GM19099 (cell line): ENCODE data around the gene ST6GALNAC3.

Experiments used
- POLR2A ChIP-seq: IDR thresholded peaks from 3 replicates; pipeline ENCODE4 v1.6.1; 2011; ENCODE audit warnings: low read depth; ENCODE audit not compliant: insufficient read length; ENCODE audit errors: extremely low read depth

ST6GALNAC3 gene

GRCh38 chr1:76186554-76187170 is 112.1 kb downstream of the ST6GALNAC3 start:
- TF ChIP-seq POLR2A = no peak

- no peak for TF ChIP-seq POLR2A
These were observed 112.9 kb downstream of the ST6GALNAC3 start for GRCh38 chr1:76187436-76187835.

DNA sequence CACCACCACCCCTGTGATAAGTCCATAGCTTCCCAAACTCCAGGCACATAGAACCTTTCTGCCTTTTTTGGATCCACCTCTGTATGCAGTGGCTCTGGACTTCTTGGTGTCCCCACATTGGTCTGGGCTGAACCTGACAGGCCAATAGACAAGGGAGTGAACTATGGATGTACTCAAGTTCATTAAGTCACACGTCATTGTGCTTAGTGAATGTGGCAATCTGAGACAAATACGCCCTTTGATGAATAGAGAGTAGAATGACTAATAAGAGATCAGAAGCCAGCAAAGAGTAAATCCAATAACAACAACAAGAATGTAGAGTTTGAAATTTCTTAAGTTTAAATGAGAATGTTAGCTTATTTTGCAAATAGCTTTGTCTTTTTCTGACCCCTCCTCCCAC is 114.8 kb downstream of the ST6GALNAC3 start:
- TF ChIP-seq POLR2A = no peak

GRCh38 chr1:76190749-76191424 is 116.3 kb downstream of the ST6GALNAC3 start:
- no peak for TF ChIP-seq POLR2A

DNA sequence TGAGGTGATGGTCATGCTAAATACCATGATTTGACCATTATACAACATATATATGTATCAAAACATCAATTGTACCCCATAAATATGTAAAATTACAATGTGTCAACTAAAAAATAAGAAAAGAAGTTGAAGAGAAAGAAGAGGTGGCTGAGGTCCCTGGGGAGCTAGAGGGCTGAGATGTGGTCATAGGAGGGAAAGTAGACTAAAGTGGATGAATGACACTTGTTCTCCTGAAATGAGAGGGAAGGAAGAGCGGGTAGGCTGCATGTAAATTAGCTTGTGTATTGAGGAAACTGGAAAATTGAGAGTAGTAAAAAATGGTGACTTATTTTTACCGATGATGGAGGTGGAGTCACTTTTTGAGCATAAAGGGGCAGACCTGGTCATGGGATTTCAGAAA is 117.0 kb downstream of the ST6GALNAC3 start:
- no peak for TF ChIP-seq POLR2A

DNA sequence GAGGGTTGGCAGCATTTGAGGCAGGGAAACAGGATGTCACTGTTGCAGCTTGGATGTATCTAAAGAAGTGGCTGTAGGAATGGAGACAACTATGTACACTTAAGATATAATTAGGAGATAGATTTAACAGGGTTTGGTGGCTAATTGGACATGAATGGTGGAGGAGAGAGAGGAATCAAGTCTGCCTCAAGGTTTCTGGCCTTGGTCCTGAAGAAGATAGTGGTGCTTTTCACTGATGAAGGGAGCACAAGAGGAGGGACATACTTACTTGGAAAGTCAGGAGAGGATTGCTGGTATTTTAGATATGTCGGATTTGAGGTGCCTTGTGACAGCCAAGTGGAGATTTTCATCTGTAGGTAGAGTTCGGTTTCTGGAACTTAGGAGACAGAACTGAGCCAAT is 123.9 kb downstream of the ST6GALNAC3 start:
- TF ChIP-seq POLR2A = no peak

DNA sequence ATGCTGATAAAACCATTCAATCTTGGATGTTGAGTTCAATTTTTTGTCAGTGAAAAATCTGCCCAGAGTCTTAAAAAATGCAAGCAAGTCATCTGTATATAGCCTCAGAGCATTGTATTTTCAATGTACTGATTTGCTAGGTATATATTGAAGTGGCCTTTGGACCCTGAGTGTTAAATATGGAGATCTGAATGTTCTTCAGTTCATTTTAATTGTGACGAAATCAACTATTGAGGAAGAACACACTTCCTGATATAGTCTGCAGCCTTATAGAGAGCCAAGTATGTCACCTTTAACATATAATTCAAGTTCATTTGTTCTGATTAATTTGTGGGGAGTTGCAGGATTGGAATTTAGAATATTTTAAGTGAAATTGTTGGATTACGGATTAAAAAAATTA is 128.1 kb downstream of the ST6GALNAC3 start:
- TF ChIP-seq POLR2A = no peak

DNA sequence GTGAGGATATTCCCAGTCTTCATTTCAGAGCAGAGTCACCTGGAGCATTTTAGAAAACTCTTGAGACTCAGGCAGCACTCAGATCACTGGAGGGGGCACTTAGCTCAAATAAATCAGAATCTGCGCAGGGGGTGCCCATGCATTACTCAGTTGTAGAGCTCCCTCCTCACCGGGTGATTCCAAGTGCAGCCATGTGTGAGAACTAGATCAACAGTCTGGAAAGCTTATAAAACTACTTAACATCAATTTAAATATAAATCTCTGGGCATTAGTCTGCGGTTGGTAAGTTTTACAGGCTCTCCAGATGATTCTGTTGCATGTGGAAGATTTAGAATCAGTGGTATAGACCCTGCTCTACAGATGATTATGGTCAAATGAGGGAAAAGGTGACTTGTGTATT is 128.6 kb downstream of the ST6GALNAC3 start:
- no peak for TF ChIP-seq POLR2A

DNA sequence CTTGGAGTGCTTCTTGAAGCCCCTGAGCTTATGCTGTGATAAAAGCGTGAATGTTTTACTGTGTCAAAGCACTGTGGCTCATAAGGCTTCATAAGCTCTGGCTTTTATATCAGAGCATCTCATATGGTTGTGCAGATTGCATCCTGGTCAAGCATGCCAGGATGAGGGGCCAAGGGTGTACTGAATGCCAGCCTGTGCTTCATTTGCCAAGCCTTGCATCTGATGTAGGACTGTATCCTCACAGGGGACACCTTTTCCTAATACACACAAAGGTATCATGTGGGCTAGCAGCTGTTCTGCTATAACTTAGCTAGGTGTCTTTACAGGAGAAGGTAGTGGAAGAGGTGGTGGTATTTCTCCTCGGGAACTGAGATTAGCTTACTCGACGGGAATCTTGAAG is 134.7 kb downstream of the ST6GALNAC3 start:
- TF ChIP-seq POLR2A = no peak

- TF ChIP-seq POLR2A = no peak
These were observed 135.1 kb downstream of the ST6GALNAC3 start for GRCh38 chr1:76209648-76210047.

DNA sequence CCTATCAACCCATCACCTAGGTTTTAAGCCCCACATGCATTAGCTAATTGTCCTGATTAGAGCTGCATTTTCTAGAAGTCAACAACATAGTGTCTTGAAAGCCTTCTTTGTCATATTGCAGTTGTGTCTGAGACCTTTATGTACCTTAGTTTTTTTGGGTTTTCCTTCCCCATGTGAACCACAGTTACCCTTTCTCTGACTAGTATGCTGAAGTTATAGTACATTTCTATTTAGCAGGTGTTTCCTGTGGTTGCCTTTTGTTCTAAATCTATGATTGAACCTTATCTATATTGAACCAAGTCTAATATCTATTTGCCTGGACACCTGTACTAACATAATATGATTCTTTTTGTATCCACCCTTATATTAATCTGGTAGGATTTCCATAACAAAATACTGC is 135.6 kb downstream of the ST6GALNAC3 start:
- TF ChIP-seq POLR2A = no peak

DNA sequence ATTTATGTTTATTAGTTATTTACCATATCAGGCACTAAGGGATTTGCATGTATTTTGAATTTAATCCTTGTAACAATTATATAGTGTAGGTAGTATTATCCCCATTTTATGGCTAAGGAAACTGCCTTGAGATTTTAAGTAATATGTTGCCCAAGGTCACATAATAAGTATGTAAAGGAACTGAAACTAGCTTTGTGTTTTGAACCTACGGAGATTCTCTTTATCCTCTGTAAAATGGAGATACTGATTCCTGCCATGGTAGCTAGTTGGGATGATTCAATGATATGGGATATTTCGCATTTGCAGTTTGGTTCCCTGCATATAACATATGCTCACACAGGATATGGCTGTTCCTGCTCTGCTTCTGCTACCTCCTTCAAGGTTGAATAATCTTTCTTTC is 144.3 kb downstream of the ST6GALNAC3 start:
- TF ChIP-seq POLR2A = no peak

GRCh38 chr1:76219366-76219818 is 144.8 kb downstream of the ST6GALNAC3 start:
- TF ChIP-seq POLR2A = no peak

DNA sequence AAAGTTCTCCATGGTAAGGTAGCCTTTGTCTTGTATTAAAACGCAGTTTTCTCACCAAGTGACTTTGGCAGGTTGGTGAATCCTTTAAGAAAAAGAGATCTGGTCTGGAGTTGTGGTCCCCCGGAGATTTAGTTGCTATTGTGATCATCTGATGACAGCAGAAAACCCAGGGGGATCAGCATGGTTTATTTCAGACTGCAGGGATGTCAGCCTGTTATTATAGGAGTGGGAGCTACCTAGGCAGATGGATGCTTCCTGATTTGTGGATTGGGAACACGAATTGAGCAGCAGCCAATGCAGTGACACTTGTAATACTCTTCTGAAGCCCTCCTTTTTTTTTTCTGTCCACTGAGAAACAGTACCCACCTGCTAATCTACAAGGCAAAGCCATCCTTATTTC is 150.2 kb downstream of the ST6GALNAC3 start:
- no peak for TF ChIP-seq POLR2A

GRCh38 chr1:76225526-76225925 is 151.0 kb downstream of the ST6GALNAC3 start:
- TF ChIP-seq POLR2A = no peak

GRCh38 chr1:76227621-76228020 is 153.1 kb downstream of the ST6GALNAC3 start:
- TF ChIP-seq POLR2A = no peak

GRCh38 chr1:76229279-76230005 is 154.9 kb downstream of the ST6GALNAC3 start:
- no peak for TF ChIP-seq POLR2A

DNA sequence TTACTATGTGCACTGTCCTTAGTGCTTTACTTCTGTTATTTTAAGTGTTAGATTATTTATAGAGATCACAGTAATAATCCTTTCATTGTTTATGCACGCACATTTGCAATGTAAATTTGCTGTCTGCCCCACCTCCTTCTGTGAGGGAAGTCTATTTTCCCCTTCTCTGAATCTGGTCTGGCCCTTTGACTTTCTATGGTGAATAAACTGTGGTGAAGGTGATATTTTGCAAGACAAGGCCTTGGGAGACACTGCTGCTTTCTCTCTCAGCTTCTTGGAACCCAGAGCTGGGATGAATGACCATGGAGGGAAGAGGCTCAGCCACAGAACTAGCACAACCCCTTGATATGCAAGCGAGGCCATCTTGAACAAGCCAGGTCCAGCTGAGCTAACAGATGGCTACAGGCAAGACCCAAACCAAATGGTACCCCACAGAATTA is 156.3 kb downstream of the ST6GALNAC3 start:
- TF ChIP-seq POLR2A = no peak
